K562 (cell line): ENCODE measurements around the gene EEA1. TPM values are rescaled to one million over a fixed set of nuclear protein-coding genes. Genes with fewer than 3 reads are reported as not detected.

Experiments used
- ATAC-seq: fragments of 200-7000 bp; cut with Tn5 transposase; 3 replicates; pipeline ENCODE4 v1.9.1; 2020; ENCODE audit warnings: moderate library complexity
- BruUV-seq: library from RNA; stranded (reverse); fragments of 400-500 nt; replicated peaks from 2 replicates; lab custom pipeline; 2021; lab: Mats Ljungman, UMichigan
- CTCF ChIA-PET: fragments of 300-600 bp; formaldehyde crosslinking; extraction: SDS; loops from one replicate; lab custom pipeline; 2021; ENCODE audit warnings: low intra/inter-chr PET ratio; lab: Yijun Ruan, JAX
- POLR2A ChIA-PET: fragments of 300-600, 350-650 bp; sonication (Branson Sonifier 250); formaldehyde crosslinking; extraction: SDS; loops from one replicate; lab custom pipeline; 2021; ENCODE audit warnings: antibody characterized with exemption, inconsistent platforms; lab: Yijun Ruan, JAX
- DNase-seq, 4 experiments: peaks; one replicate each; pipeline versions ENCODE4 v3.0.0 to v3.0.0-alpha.2; 2011 to 2018; ENCODE audit warnings: low spot score in 3 of 4, mixed read lengths in 3 of 4; ENCODE audit errors: extremely low read depth in 1 of 4
- FAIRE-seq: peaks from 2 replicates; lab custom pipeline; 2011; peaks lifted over from hg19 to GRCh38; lab: Jason Lieb, UNC
- H2AFZ ChIP-seq: 2 replicates; pipeline ENCODE4 v1.6.0; 2011; ENCODE audit warnings: low read depth, low read length, control low read depth, inconsistent platforms
- H3K27ac ChIP-seq: fragments of 200-600 bp; 3 replicates; pipeline ENCODE4 v1.8.0; 2011; ENCODE audit warnings: low read depth, mild to moderate bottlenecking, control low read depth, inconsistent platforms, low read length, moderate library complexity, mixed read lengths; ENCODE audit errors: extremely low read depth
- H3K27me3 ChIP-seq, 2 experiments: fragments of 300-600 bp in 1 of 2; 2 replicates in 1 of 2; 3 replicates in 1 of 2; pipeline versions ENCODE4 v1.6.0 to v1.8.0; 2011; ENCODE audit warnings: inconsistent platforms in 2 of 2, low read length in 2 of 2, mild to moderate bottlenecking in 1 of 2, mixed read lengths in 1 of 2, moderate library complexity in 1 of 2; ENCODE audit not compliant: control insufficient read depth in 2 of 2, insufficient read depth in 2 of 2
- H3K36me3 ChIP-seq: fragments of 300-600 bp; 3 replicates; pipeline ENCODE4 v1.8.0; 2011; ENCODE audit warnings: mild to moderate bottlenecking, low read length, inconsistent platforms; ENCODE audit not compliant: control insufficient read depth, insufficient read depth
- H3K4me1 ChIP-seq, 2 experiments: fragments of 200-600 bp in 1 of 2; replicated peaks in 1 of 2; 2 replicates in 1 of 2; 3 replicates in 1 of 2; pipeline versions ENCODE4 v1.5.1 to v1.8.0; 2011; ENCODE audit warnings: inconsistent platforms in 2 of 2, low read length in 2 of 2, mild to moderate bottlenecking in 1 of 2, mixed read lengths in 1 of 2, moderate library complexity in 1 of 2; ENCODE audit not compliant: control insufficient read depth in 2 of 2, insufficient read depth in 2 of 2
- H3K4me2 ChIP-seq: 2 replicates; pipeline ENCODE4 v1.6.1; 2011; ENCODE audit warnings: low read length, control low read depth, inconsistent platforms, mixed read lengths; ENCODE audit not compliant: insufficient read depth
- H3K4me3 ChIP-seq: fragments of 200-600 bp; sonication (generic), shearing (Covaris generic); 2 replicates; pipeline ENCODE4 v1.5.1; 2016; ENCODE audit warnings: control low read depth, inconsistent platforms
- H3K79me2 ChIP-seq: fragments of 200-600 bp; 3 replicates; pipeline ENCODE4 v1.8.0; 2011; ENCODE audit warnings: low read length, inconsistent platforms; ENCODE audit not compliant: control insufficient read depth, insufficient read depth
- H3K9ac ChIP-seq, 2 experiments: 2 replicates each; pipeline versions ENCODE4 v1.6.0 to v1.6.1; 2011; ENCODE audit warnings: low read depth in 2 of 2, low read length in 2 of 2, control low read depth in 1 of 2, inconsistent platforms in 1 of 2, mild to moderate bottlenecking in 1 of 2, mixed read lengths in 1 of 2; ENCODE audit not compliant: insufficient read depth in 1 of 2
- H3K9me1 ChIP-seq: one replicate; pipeline ENCODE4 v1.6.0; 2011; ENCODE audit warnings: inconsistent platforms, mild to moderate bottlenecking, low read length, moderate library complexity; ENCODE audit not compliant: control insufficient read depth, insufficient read depth
- H3K9me3 ChIP-seq: replicated peaks from 2 replicates; pipeline ENCODE4 v1.5.1; 2011; ENCODE audit warnings: low read depth, low read length, inconsistent platforms; ENCODE audit not compliant: control insufficient read depth, insufficient read depth
- H4K20me1 ChIP-seq: replicated peaks from 2 replicates; pipeline ENCODE4 v1.6.1; 2011; ENCODE audit warnings: low read length, inconsistent platforms, mixed read lengths; ENCODE audit not compliant: control insufficient read depth, insufficient read depth
- BCOR ChIP-seq: fragments of 450-650 bp; IDR thresholded peaks from 2 replicates; pipeline ENCODE4 v1.6.1; 2016
- CCAR2 ChIP-seq: fragments of 200-400 bp; formaldehyde crosslinking; IDR thresholded peaks from 2 replicates; pipeline ENCODE4 v1.6.1; 2017; ENCODE audit warnings: mild to moderate bottlenecking, low read depth, low read length
- HDAC1 ChIP-seq, 2 experiments: fragments of 450-650 bp; IDR thresholded peaks; 2 replicates each; pipeline ENCODE4 v1.6.1; 2016 to 2017; ENCODE audit warnings: inconsistent platforms in 1 of 2, mild to moderate bottlenecking in 1 of 2, moderate library complexity in 1 of 2
- MAFF ChIP-seq: IDR thresholded peaks from 2 replicates; pipeline ENCODE4 v1.6.1; 2012; ENCODE audit warnings: low read length, improper control_type of control experiment
- NRF1 ChIP-seq, 2 experiments: fragments of 450-650 bp; IDR thresholded peaks in 1 of 2; conservative IDR thresholded peaks in 1 of 2; 2 replicates each; pipeline ENCODE4 v1.6.1; 2014; ENCODE audit warnings: mild to moderate bottlenecking in 2 of 2
- SREBF2 ChIP-seq: sonication (generic); formaldehyde crosslinking; IDR thresholded peaks from 2 replicates; pipeline ENCODE4 v1.4.0; 2020; ENCODE audit warnings: mild to moderate bottlenecking, missing genetic modification reagents
- ZBTB33 ChIP-seq: sonication (generic); formaldehyde crosslinking; IDR thresholded peaks from 2 replicates; pipeline ENCODE4 v1.8.1; 2023; ENCODE audit warnings: mild to moderate bottlenecking, missing genetic modification reagents
- ZNF175 ChIP-seq: fragments of 200-800 bp; sonication (Bioruptor generic); IDR thresholded peaks from 2 replicates; pipeline ENCODE4 v1.6.1; 2016; ENCODE audit warnings: low read depth, mild to moderate bottlenecking, missing genetic modification characterization, missing compliant biosample characterization
- ZNF253 ChIP-seq: fragments of 250-450 bp; sonication (Bioruptor Pico); conservative IDR thresholded peaks from 2 replicates; pipeline ENCODE4 v1.6.1; 2021; ENCODE audit warnings: mild to moderate bottlenecking
- ZNF551 ChIP-seq: fragments of 250-450 bp; sonication (Bioruptor Pico); IDR thresholded peaks from 2 replicates; pipeline ENCODE4 v1.5.0; 2021; ENCODE audit warnings: mild to moderate bottlenecking, moderate library complexity
- WGBS: fragments of 100-300 bp; shearing (Covaris generic); methylation state at CpG from one replicate; pipeline ENCODE4 v1.1.6; 2016; ENCODE audit warnings: low coverage, mixed read lengths; ENCODE audit not compliant: insufficient coverage; ENCODE audit errors: missing lambda C conversion rate; 5-methylcytosine and 5-hydroxymethylcytosine counted together
- in situ Hi-C: fragments of 300-500 bp; cut with MboI; formaldehyde crosslinking; loops from 4 replicates; pipeline ENCODE4 v1.15.0; 2018; ENCODE audit warnings: inconsistent platforms, mixed read lengths
- intact Hi-C: fragments of 100-400 bp; cut with micrococcal nuclease; formaldehyde crosslinking; loops from 2 replicates; pipeline ENCODE4 v1.14.2; 2022
- polyA plus RNA-seq, 8 experiments: library from polyadenylated mRNA; depleted of rRNA in 4 of 8; stranded (reverse) in 5 of 8; unstranded in 3 of 8; fragments of >200 nt; fragmentation: Nextera tagmentation in 2 of 8; fragmentation: Illumina TruSeq in 1 of 8; extraction: Ambion mirVana in 2 of 8; extraction: Trizol in 1 of 8; gene quantifications; 2 replicates each; pipeline versions ENCODE4 v1.2.1 to v1.2.3, GENCODE V29; 2011 to 2014; ENCODE audit warnings: inconsistent platforms in 1 of 8, missing spikeins in 1 of 8
- total RNA-seq, 7 experiments: library from RNA; depleted of rRNA in 6 of 7; stranded (reverse); fragments of >200 nt in 6 of 7; fragmentation: Illumina TruSeq in 2 of 7; extraction: Trizol in 2 of 7; gene quantifications; 2 replicates each; pipeline versions ENCODE4 v1.2.1 to v1.2.3, GENCODE V29; 2011 to 2021; ENCODE audit warnings: low replicate concordance in 1 of 7
- TF ChIP-seq, protein P1 (sequence below), 3 experiments: fragments of 200-800 bp in 1 of 3; sonication (Bioruptor generic) in 1 of 3; sonication (generic) in 1 of 3; formaldehyde crosslinking in 1 of 3; IDR thresholded peaks; 2 replicates each; pipeline versions ENCODE4 v1.6.1 to v1.8.0; 2016 to 2022; ENCODE audit warnings: mild to moderate bottlenecking in 2 of 3, missing compliant biosample characterization in 2 of 3, missing genetic modification characterization in 2 of 3, missing genetic modification reagents in 1 of 3
- TF ChIP-seq, protein P2 (sequence below): fragments of 250-450 bp; sonication (Bioruptor Pico); IDR thresholded peaks from 2 replicates; pipeline ENCODE4 v1.5.0; 2021

Gene EEA1
- total and polyA plus RNA-seq, 9 of the 15 experiments (the other 6 are each of a cell fraction or from before 2014, with no cell fraction given), result 3.5 to 17.1 (median 7.5) TPM

GRCh38 chr12:92871116-92871515 lies 58.0 kb downstream of the EEA1 start:
- CTCF ChIA-PET, result no interaction called here
- WGBS, result 54% methylated on average over 3 of the region's 3 CpGs
- POLR2A ChIA-PET, result interaction anchor here (0.5 kb wide), 1 partner anchor 486 kb away, joined by 3 read pairs; no protein-coding TSS in a partner anchor
- no peaks in the 10 kb centered on the region for H3K9me3 ChIP-seq
- H3K9ac ChIP-seq, result no peak overlapping the region
- H3K36me3 ChIP-seq, result no peaks in the 10 kb centered on the region; the same call in 2 of the 3 replicates
- no peak for ATAC-seq
- no peak overlapping the region for H3K27ac ChIP-seq
- in situ Hi-C loops, result no loop called here
- BruUV-seq, result no TSS peak
- no peaks in the 10 kb centered on the region for H3K9me1 ChIP-seq
- 0 out of 2 replicates have a peak, but pooled peaks cover 4% of the 10 kb centered on the region for H4K20me1 ChIP-seq
- no peak overlapping the region for H2AFZ ChIP-seq
- TF ChIP-seq NRF1 (conservative IDR thresholded peaks at IDR 0.05 in 1 of 2, IDR thresholded peaks at IDR 0.05 in 1 of 2) (no peak), MAFF (no peak), ZBTB33 (CRISPR knock-in tag) (no peak), SREBF2 (CRISPR knock-in tag) (no peak), ZNF253 (no peak), ZNF551 (no peak), HDAC1 (IDR thresholded peaks at IDR 0.05) (no peak), BCOR (no peak), ZNF175 (CRISPR knock-in tag) (no peak), CCAR2 (no peak)
- TF ChIP-seq, protein P1, sequence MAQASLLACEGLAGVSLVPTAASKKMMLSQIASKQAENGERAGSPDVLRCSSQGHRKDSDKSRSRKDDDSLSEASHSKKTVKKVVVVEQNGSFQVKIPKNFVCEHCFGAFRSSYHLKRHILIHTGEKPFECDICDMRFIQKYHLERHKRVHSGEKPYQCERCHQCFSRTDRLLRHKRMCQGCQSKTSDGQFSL (CRISPR knock-in tag; IDR thresholded peaks at IDR 0.05), result no peak
- TF ChIP-seq, protein P1 (tag; IDR thresholded peaks at IDR 0.05), result no peak
- TF ChIP-seq, protein P2, sequence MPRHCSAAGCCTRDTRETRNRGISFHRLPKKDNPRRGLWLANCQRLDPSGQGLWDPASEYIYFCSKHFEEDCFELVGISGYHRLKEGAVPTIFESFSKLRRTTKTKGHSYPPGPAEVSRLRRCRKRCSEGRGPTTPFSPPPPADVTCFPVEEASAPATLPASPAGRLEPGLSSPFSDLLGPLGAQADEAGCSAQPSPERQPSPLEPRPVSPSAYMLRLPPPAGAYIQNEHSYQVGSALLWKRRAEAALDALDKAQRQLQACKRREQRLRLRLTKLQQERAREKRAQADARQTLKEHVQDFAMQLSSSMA (CRISPR knock-in tag), result no peak
- TF ChIP-seq, all 486 proteins: peak for 0
- Histone ChIP-seq H3K4me1 (peaks cover 0 to 3% of the 10 kb centered on the region in 2 experiments; a peak in 1 of 5 replicates), H3K4me3 (no peak overlapping the region), H3K27me3 (no peaks in the 10 kb centered on the region), H3K4me2 (no peak overlapping the region), H3K79me2 (peaks cover 4% of the 10 kb centered on the region; the same call in 1 of the 3 replicates)
- intact Hi-C loops, result no loop called here
- FAIRE-seq (no peak), DNase-seq (no peak)
